HepG2 (cell line): ENCODE measurements around the gene WWTR1. TPM values are rescaled to one million over a fixed set of nuclear protein-coding genes. Genes with fewer than 3 reads are reported as not detected.

Experiments
- ATAC-seq: fragments of 200-7000 bp; cut with Tn5 transposase; 3 replicates; pipeline ENCODE4 v1.9.1; 2020; ENCODE audit warnings: mild to moderate bottlenecking, moderate library complexity
- BruUV-seq: library from RNA; stranded (reverse); fragments of 400-500 nt; replicated peaks from 2 replicates; lab custom pipeline; 2021; lab: Mats Ljungman, UMichigan
- CTCF ChIA-PET: fragments of 300-600 bp; formaldehyde crosslinking; extraction: SDS; loops from one replicate; lab custom pipeline; 2021; ENCODE audit warnings: low total read pairs, inconsistent platforms, low intra/inter-chr PET ratio; lab: Yijun Ruan, JAX
- POLR2A ChIA-PET: fragments of 350-600 bp; sonication (Branson Sonifier 250); formaldehyde crosslinking; loops from one replicate; lab custom pipeline; 2020; ENCODE audit warnings: antibody characterized with exemption, inconsistent platforms; lab: Yijun Ruan, JAX
- DNase-seq: peaks from one replicate; pipeline ENCODE4 v3.0.0-alpha.2; 2015; ENCODE audit warnings: low spot score
- FAIRE-seq: peaks from 3 replicates; lab custom pipeline; 2011; peaks lifted over from hg19 to GRCh38; lab: Jason Lieb, UNC
- H2AFZ ChIP-seq: one replicate; pipeline ENCODE4 v1.6.1; 2011; ENCODE audit warnings: low read length, inconsistent platforms
- H3K27ac ChIP-seq: fragments of 300-600 bp; 3 replicates; pipeline ENCODE4 v1.8.0; 2011; ENCODE audit warnings: mixed run types, mild to moderate bottlenecking, mixed read lengths, low read length, inconsistent platforms; ENCODE audit not compliant: insufficient read depth; ENCODE audit errors: extremely low read length
- H3K27me3 ChIP-seq, 2 experiments: fragments of 200-600 bp in 1 of 2; 2 replicates in 1 of 2; 3 replicates in 1 of 2; pipeline versions ENCODE4 v1.6.0 to v1.8.0; 2011; ENCODE audit warnings: low read length in 2 of 2, mild to moderate bottlenecking in 2 of 2, moderate library complexity in 2 of 2, inconsistent platforms in 1 of 2; ENCODE audit not compliant: insufficient read depth in 2 of 2, control insufficient read depth in 1 of 2
- H3K36me3 ChIP-seq, 2 experiments: fragments of 200-600 bp in 1 of 2; replicated peaks in 1 of 2; 2 replicates in 1 of 2; 3 replicates in 1 of 2; pipeline versions ENCODE4 v1.5.1 to v1.8.0; 2011; ENCODE audit warnings: low read length in 2 of 2, inconsistent platforms in 1 of 2; ENCODE audit not compliant: insufficient read depth in 2 of 2, control insufficient read depth in 1 of 2
- H3K4me1 ChIP-seq: 2 replicates; pipeline ENCODE4 v1.5.1; 2012; ENCODE audit warnings: low read length, inconsistent platforms; ENCODE audit not compliant: insufficient read depth
- H3K4me2 ChIP-seq: 2 replicates; pipeline ENCODE4 v1.6.0; 2011; ENCODE audit warnings: low read depth, low read length, inconsistent platforms
- H3K4me3 ChIP-seq, 3 experiments: fragments of 200-600 bp in 1 of 3; sonication (generic), shearing (Covaris generic) in 1 of 3; replicated peaks in 1 of 3; 2 replicates each; pipeline ENCODE4 v1.5.1; 2011 to 2016; ENCODE audit warnings: low read length in 3 of 3, inconsistent platforms in 2 of 3, low read depth in 2 of 3, mild to moderate bottlenecking in 2 of 3, control low read depth in 1 of 3, mixed read lengths in 1 of 3; ENCODE audit not compliant: insufficient read depth in 1 of 3
- H3K79me2 ChIP-seq: one replicate; pipeline ENCODE4 v1.6.1; 2011; ENCODE audit warnings: low read length, inconsistent platforms; ENCODE audit not compliant: insufficient read depth
- H3K9ac ChIP-seq: 2 replicates; pipeline ENCODE4 v1.6.0; 2011; ENCODE audit warnings: mild to moderate bottlenecking, low read depth, low read length, inconsistent platforms; ENCODE audit not compliant: insufficient read depth
- H3K9me3 ChIP-seq: 2 replicates; pipeline ENCODE4 v1.5.1; 2012; ENCODE audit warnings: mild to moderate bottlenecking, low read length
- H4K20me1 ChIP-seq: 2 replicates; pipeline ENCODE4 v1.6.0; 2011; ENCODE audit warnings: inconsistent platforms, mild to moderate bottlenecking, low read length, moderate library complexity; ENCODE audit not compliant: insufficient read depth
- GPN1 ChIP-seq: sonication (generic); formaldehyde crosslinking; IDR thresholded peaks from 2 replicates; pipeline ENCODE4 v1.5.1; 2020; ENCODE audit warnings: missing genetic modification reagents, borderline replicate concordance
- HDAC2 ChIP-seq: sonication (generic); formaldehyde crosslinking; IDR thresholded peaks from 2 replicates; pipeline ENCODE4 v1.4.0; 2020; ENCODE audit warnings: missing genetic modification reagents
- HNF4A ChIP-seq: sonication (generic); formaldehyde crosslinking; IDR thresholded peaks from 2 replicates; pipeline ENCODE4 v1.4.0; 2020; ENCODE audit warnings: missing genetic modification reagents
- ISL2 ChIP-seq: sonication (generic); formaldehyde crosslinking; IDR thresholded peaks from 2 replicates; pipeline ENCODE4 v1.5.0; 2020; ENCODE audit warnings: missing genetic modification reagents
- JUN ChIP-seq: sonication (generic); formaldehyde crosslinking; IDR thresholded peaks from 2 replicates; pipeline ENCODE4 v1.4.0; 2020; ENCODE audit warnings: mild to moderate bottlenecking, missing genetic modification reagents
- KAT8 ChIP-seq: IDR thresholded peaks from 2 replicates; pipeline ENCODE4 v1.6.1; 2016; ENCODE audit warnings: missing genetic modification reagents, missing compliant biosample characterization
- MBD4 ChIP-seq: IDR thresholded peaks from 2 replicates; pipeline ENCODE4 v1.6.1; 2012; ENCODE audit warnings: low read length, inconsistent platforms, borderline replicate concordance
- NAIF1 ChIP-seq: sonication (generic); formaldehyde crosslinking; IDR thresholded peaks from 2 replicates; pipeline ENCODE4 v1.5.0; 2020; ENCODE audit warnings: mild to moderate bottlenecking, missing genetic modification reagents, borderline replicate concordance
- NCOA5 ChIP-seq: sonication (generic); formaldehyde crosslinking; IDR thresholded peaks from 2 replicates; pipeline ENCODE4 v1.4.0; 2020; ENCODE audit warnings: missing genetic modification reagents
- POLR2A ChIP-seq, 2 experiments: IDR thresholded peaks; 2 replicates each; pipeline ENCODE4 v1.6.1; 2011; ENCODE audit warnings: low read depth in 2 of 2, low read length in 2 of 2, mild to moderate bottlenecking in 1 of 2, moderate library complexity in 1 of 2; ENCODE audit not compliant: insufficient read depth in 1 of 2
- SIN3B ChIP-seq: fragments of 150-350 bp; IDR thresholded peaks from 2 replicates; pipeline ENCODE4 v1.6.1; 2014; ENCODE audit warnings: low read length
- TBP ChIP-seq: sonication (generic); formaldehyde crosslinking; IDR thresholded peaks from 2 replicates; pipeline ENCODE4 v1.5.0; 2020; ENCODE audit warnings: missing genetic modification reagents
- ZBTB38 ChIP-seq: sonication (generic); formaldehyde crosslinking; IDR thresholded peaks from 2 replicates; pipeline ENCODE4 v1.5.1; 2020; ENCODE audit warnings: mild to moderate bottlenecking, missing genetic modification reagents
- ZC3H13 ChIP-seq: sonication (generic); formaldehyde crosslinking; IDR thresholded peaks from 2 replicates; pipeline ENCODE4 v1.8.1; 2023; ENCODE audit warnings: mild to moderate bottlenecking, missing genetic modification reagents, moderate library complexity
- ZNF232 ChIP-seq: sonication (generic); formaldehyde crosslinking; IDR thresholded peaks from 2 replicates; pipeline ENCODE4 v1.4.0; 2020; ENCODE audit warnings: missing genetic modification reagents, borderline replicate concordance
- ZNF431 ChIP-seq: sonication (generic); formaldehyde crosslinking; IDR thresholded peaks from 2 replicates; pipeline ENCODE4 v1.9.0; 2022; ENCODE audit warnings: missing genetic modification reagents, low read depth, mild to moderate bottlenecking, borderline replicate concordance
- ZNF644 ChIP-seq: IDR thresholded peaks from 2 replicates; pipeline ENCODE4 v1.6.1; 2016; ENCODE audit warnings: low read depth
- ZNF724P ChIP-seq: sonication (generic); formaldehyde crosslinking; IDR thresholded peaks from 2 replicates; pipeline ENCODE4 v1.8.0; 2022; ENCODE audit warnings: missing genetic modification reagents, borderline replicate concordance
- ZSCAN25 ChIP-seq: sonication (generic); formaldehyde crosslinking; IDR thresholded peaks from 2 replicates; pipeline ENCODE4 v1.8.0; 2022; ENCODE audit warnings: mild to moderate bottlenecking, missing genetic modification reagents
- ZSCAN31 ChIP-seq: sonication (generic); formaldehyde crosslinking; IDR thresholded peaks from 2 replicates; pipeline ENCODE4 v1.5.0; 2020; ENCODE audit warnings: low read depth, mild to moderate bottlenecking, missing genetic modification reagents
- WGBS: methylation state at CpG from one replicate; pipeline ENCODE4 v1.1.6; 2017; ENCODE audit warnings: low lambda C conversion rate; 5-methylcytosine and 5-hydroxymethylcytosine counted together
- in situ Hi-C: cut with HindIII; loops from 2 replicates; pipeline ENCODE4 v1.10.0; 2017; ENCODE audit warnings: low pct_unique_long_range_greater_than_20kb; ENCODE audit not compliant: extremely low pct_ligation_motif_present
- intact Hi-C: fragments of 100-400 bp; cut with micrococcal nuclease; formaldehyde crosslinking; loops from one replicate; pipeline ENCODE4 v1.10.0; 2022; ENCODE audit not compliant: unreplicated experiment
- polyA plus RNA-seq, 8 experiments: library from polyadenylated mRNA; depleted of rRNA in 3 of 8; stranded (reverse) in 7 of 8; unstranded in 1 of 8; fragments of >200 nt; fragmentation: Illumina TruSeq in 4 of 8; extraction: Trizol in 4 of 8; gene quantifications; 2 replicates each; pipeline versions ENCODE4 v1.2.1 to v1.2.3, GENCODE V29; 2011 to 2016; ENCODE audit warnings: low read depth in 4 of 8, missing spikeins in 1 of 8, mixed read lengths in 1 of 8; ENCODE audit not compliant: insufficient read depth in 1 of 8
- total RNA-seq, 5 experiments: library from RNA; depleted of rRNA; stranded (reverse); fragments of >200 nt; fragmentation: Illumina TruSeq; extraction: Trizol; gene quantifications; 2 replicates each; pipeline ENCODE4 v1.2.3, GENCODE V29; 2016; ENCODE audit warnings: low read depth in 1 of 5
- TF ChIP-seq, protein P1 (sequence below): sonication (generic); formaldehyde crosslinking; IDR thresholded peaks from 2 replicates; pipeline ENCODE4 v1.4.0; 2020; ENCODE audit warnings: missing genetic modification reagents, mild to moderate bottlenecking, borderline replicate concordance
- TF ChIP-seq, protein P2 (sequence below): sonication (generic); formaldehyde crosslinking; IDR thresholded peaks from 2 replicates; pipeline ENCODE4 v1.4.0; 2020; ENCODE audit warnings: missing genetic modification reagents

The WWTR1 gene
- total and polyA plus RNA-seq, 2 of the 13 experiments (the other 11 are each of a cell fraction or from before 2014, with no cell fraction given) = 19.7 to 139 TPM

DNA sequence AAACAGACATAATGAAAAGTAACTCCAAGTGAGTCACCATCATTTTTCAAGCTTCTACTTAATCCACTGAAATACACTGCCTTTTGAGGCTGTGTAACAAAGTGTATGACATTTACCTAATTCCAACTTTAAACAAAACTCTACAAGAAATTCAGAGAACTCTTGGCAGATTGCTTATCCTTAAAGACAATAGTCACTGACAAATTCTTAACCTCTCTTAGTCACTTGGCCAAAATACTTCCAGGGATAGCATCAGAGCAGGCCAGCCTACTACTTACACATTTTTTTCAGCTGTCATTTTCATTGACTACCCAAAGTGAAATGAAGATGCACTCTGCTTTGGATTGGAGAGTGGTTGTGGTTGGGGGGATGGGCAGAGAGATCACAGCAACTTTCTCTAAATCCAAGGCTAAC is 3.6 kb downstream of the WWTR1 start (continued):
- TF ChIP-seq NCOA5 (CRISPR knock-in tag) (no peak), ZSCAN31 (CRISPR knock-in tag) (no peak), SIN3B (no peak), ZNF232 (CRISPR knock-in tag) (0 out of 2 replicates have a peak, but pooled peaks have one; percentile 21), MBD4 (no peak), ZNF644 (CRISPR knock-in tag) (0 out of 2 replicates have a peak, but pooled peaks have one; percentile 13)
- TF ChIP-seq, protein P1, sequence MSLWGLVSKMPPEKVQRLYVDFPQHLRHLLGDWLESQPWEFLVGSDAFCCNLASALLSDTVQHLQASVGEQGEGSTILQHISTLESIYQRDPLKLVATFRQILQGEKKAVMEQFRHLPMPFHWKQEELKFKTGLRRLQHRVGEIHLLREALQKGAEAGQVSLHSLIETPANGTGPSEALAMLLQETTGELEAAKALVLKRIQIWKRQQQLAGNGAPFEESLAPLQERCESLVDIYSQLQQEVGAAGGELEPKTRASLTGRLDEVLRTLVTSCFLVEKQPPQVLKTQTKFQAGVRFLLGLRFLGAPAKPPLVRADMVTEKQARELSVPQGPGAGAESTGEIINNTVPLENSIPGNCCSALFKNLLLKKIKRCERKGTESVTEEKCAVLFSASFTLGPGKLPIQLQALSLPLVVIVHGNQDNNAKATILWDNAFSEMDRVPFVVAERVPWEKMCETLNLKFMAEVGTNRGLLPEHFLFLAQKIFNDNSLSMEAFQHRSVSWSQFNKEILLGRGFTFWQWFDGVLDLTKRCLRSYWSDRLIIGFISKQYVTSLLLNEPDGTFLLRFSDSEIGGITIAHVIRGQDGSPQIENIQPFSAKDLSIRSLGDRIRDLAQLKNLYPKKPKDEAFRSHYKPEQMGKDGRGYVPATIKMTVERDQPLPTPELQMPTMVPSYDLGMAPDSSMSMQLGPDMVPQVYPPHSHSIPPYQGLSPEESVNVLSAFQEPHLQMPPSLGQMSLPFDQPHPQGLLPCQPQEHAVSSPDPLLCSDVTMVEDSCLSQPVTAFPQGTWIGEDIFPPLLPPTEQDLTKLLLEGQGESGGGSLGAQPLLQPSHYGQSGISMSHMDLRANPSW = no peak

DNA sequence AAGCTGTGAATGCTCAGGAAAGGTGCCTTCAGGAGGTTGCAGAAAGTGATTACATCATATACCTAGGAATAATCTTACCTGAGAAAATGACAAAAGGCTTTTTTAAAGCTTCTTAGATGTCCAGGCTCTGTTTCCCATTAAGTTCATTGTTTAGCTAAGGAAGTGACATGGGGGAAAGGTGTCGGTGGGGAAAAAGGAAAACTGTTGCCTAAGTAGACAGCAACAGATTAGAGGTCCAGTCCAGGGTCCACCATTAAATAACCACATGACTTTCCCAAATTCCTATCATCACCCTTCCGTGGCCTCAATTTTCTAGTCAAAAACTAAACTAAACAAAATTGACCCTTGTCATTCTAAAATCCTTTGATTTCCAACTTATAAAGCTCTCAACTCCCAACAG is 4.3 kb downstream of the WWTR1 start:
- Histone ChIP-seq H3K9me3 (no peaks in the 10 kb centered on the region), H3K4me2 (peak overlapping the region; percentile 85), H3K4me1 (peaks cover 61% of the 10 kb centered on the region), H3K36me3 (peaks cover 10 to 41% of the 10 kb centered on the region in 2 experiments), H3K27ac (peak overlapping the region; percentile 63), H3K4me3 (peak overlapping the region; percentile 51 to 94 (median 92); a peak in 5 of 6 replicates), H3K79me2 (peaks cover 84% of the 10 kb centered on the region), H3K27me3 (no peaks in the 10 kb centered on the region; a peak in 1 of 5 replicates), H3K9ac (peak overlapping the region; percentile 63; the same call in 1 of the 2 replicates), H2AFZ (no peak overlapping the region), H4K20me1 (peaks cover 54% of the 10 kb centered on the region)
- intact Hi-C loops (no loop called here), in situ Hi-C loops (no loop called here)
- FAIRE-seq (peak; percentile 70), ATAC-seq (no peak), DNase-seq (peak; percentile 52)
- CTCF ChIA-PET = no interaction called here
- BruUV-seq = TSS peak; percentile 6
- WGBS = 4% methylated on average over 2 of the region's 2 CpGs
- POLR2A ChIA-PET = interaction anchor here (1.0 to 2.5 kb wide), 4 partner anchors 9 to 44 kb away, joined by 3 to 14 read pairs (median 3); no protein-coding TSS in a partner anchor
- TF ChIP-seq, protein P2, sequence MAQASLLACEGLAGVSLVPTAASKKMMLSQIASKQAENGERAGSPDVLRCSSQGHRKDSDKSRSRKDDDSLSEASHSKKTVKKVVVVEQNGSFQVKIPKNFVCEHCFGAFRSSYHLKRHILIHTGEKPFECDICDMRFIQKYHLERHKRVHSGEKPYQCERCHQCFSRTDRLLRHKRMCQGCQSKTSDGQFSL (CRISPR knock-in tag) = no peak
- no peak for TF ChIP-seq TBP (CRISPR knock-in tag)
- no peak for TF ChIP-seq ZNF724P (CRISPR knock-in tag)
- peak; percentile 86 for TF ChIP-seq HNF4A (CRISPR knock-in tag)
- no peak for TF ChIP-seq POLR2A (IDR thresholded peaks at IDR 0.05; ENCODE audit: insufficient read depth in 1 of 2, low read depth in 2 of 2, low read length in 2 of 2)
- TF ChIP-seq JUN = no peak
- TF ChIP-seq GPN1 (CRISPR knock-in tag) = no peak
- no peak for TF ChIP-seq NAIF1
- TF ChIP-seq ZC3H13 = no peak
- TF ChIP-seq ZSCAN25 (CRISPR knock-in tag) = no peak
- TF ChIP-seq ZBTB38 (CRISPR knock-in tag) = no peak
- TF ChIP-seq HDAC2 (CRISPR knock-in tag) = peak; percentile 63
- TF ChIP-seq KAT8 (CRISPR knock-in tag) = no peak
- TF ChIP-seq ZNF431 (CRISPR knock-in tag) = no peak
- peak; percentile 51; the same call in 1 of the 2 replicates for TF ChIP-seq ISL2
